NCI-H460 (cell line): Measurements from ENCODE around the gene NT5C2. TPM values are rescaled to one million over a fixed set of nuclear protein-coding genes. Genes with fewer than 3 reads are reported as not detected.

Experiments used
- total RNA-seq: library from RNA; depleted of rRNA; stranded (reverse); fragments of >200 nt; shearing (Covaris generic); gene quantifications from 2 replicates; pipeline ENCODE4 v1.2.3, GENCODE V29; 2014; rRNA removed

Gene NT5C2
- total RNA-seq, 1 experiment from 2014 or later = 220 TPM

Other genes with a start within 250 kb of the NT5C2 start
- 0.17 and 0.29 TPM in 2 replicates for gene RPEL1, start 52.6 kb upstream of the NT5C2 start, total RNA-seq
- not detected in 2 replicates for gene INA, start 83.9 kb upstream of the NT5C2 start, total RNA-seq
- gene PCGF6, start 157.9 kb upstream of the NT5C2 start, total RNA-seq = 12.9 and 15.3 TPM in 2 replicates
- 9.1 and 9.8 TPM in 2 replicates for gene TAF5, start 174.7 kb upstream of the NT5C2 start, total RNA-seq
- gene ATP5MK, start 203.2 kb upstream of the NT5C2 start, total RNA-seq = 409 and 479 TPM in 2 replicates
- gene PDCD11, start 203.4 kb upstream of the NT5C2 start, total RNA-seq = 45.6 and 51.4 TPM in 2 replicates